GM12891 (cell line): Measurements from ENCODE around the gene SEPTIN3.

Source experiments
- POLR2A ChIP-seq: IDR thresholded peaks from 2 replicates; pipeline ENCODE4 v1.6.1; 2011; ENCODE audit warnings: low read depth, low read length, control low read depth
- POLR2AphosphoS5 ChIP-seq: IDR thresholded peaks from 2 replicates; pipeline ENCODE4 v1.6.1; 2011; ENCODE audit warnings: low read depth, low read length, control low read depth
- TAF1 ChIP-seq: IDR thresholded peaks from 2 replicates; pipeline ENCODE4 v1.6.1; 2011; ENCODE audit warnings: low read depth, low read length, control low read depth

- TF ChIP-seq POLR2A: peak; percentile 34; the same call in 1 of the 2 replicates
- no peak for TF ChIP-seq POLR2AphosphoS5
- no peak for TF ChIP-seq TAF1
Observed at GRCh38 chr22:41925783-41926460, 43.3 kb upstream of the SEPTIN3 start.
